Neural crest cell (in vitro differentiated cells): ENCODE results near the gene JAM3. TPM values are rescaled to one million over a fixed set of nuclear protein-coding genes. Genes with fewer than 3 reads are reported as not detected.
A peak's percentile ranks its signal among the peaks of the same experiment; 100 is the strongest.

Source experiments
- DNase-seq: peaks from one replicate; pipeline ENCODE4 v3.0.0; 2021; ENCODE audit warnings: low read depth, mixed read lengths, low spot score
- H3K27ac Mint-ChIP-seq: one replicate; pipeline ENCODE4 v1.8.0; 2021; ENCODE audit warnings: mild to moderate bottlenecking, mixed read lengths; ENCODE audit not compliant: unreplicated experiment
- H3K27me3 Mint-ChIP-seq: 2 replicates; pipeline ENCODE4 v1.8.0; 2021; ENCODE audit warnings: low read depth, mild to moderate bottlenecking, mixed read lengths
- H3K36me3 Mint-ChIP-seq: 2 replicates; pipeline ENCODE4 v1.8.0; 2021; ENCODE audit warnings: low read depth, mild to moderate bottlenecking, mixed read lengths
- H3K4me1 Mint-ChIP-seq: 2 replicates; pipeline ENCODE4 v1.8.0; 2021; ENCODE audit warnings: mixed read lengths
- H3K4me3 Mint-ChIP-seq: one replicate; pipeline ENCODE4 v1.8.0; 2021; ENCODE audit warnings: mild to moderate bottlenecking, mixed read lengths
- H3K9me3 Mint-ChIP-seq: 2 replicates; pipeline ENCODE4 v1.8.0; 2021; ENCODE audit warnings: mixed read lengths
- total RNA-seq: library from RNA; stranded (reverse); gene quantifications from 2 replicates; pipeline ENCODE4 v1.2.1, GENCODE V29; 2021
- TF ChIP-seq, protein P1 (sequence below): fragments of 200-600 bp; sonication (generic); conservative IDR thresholded peaks from 2 replicates; pipeline ENCODE4 v1.5.0; 2021; ENCODE audit warnings: antibody characterized with exemption, mild to moderate bottlenecking

JAM3 gene
- total RNA-seq, 1 donor from 2014 or later, result 98.6 TPM

DNA sequence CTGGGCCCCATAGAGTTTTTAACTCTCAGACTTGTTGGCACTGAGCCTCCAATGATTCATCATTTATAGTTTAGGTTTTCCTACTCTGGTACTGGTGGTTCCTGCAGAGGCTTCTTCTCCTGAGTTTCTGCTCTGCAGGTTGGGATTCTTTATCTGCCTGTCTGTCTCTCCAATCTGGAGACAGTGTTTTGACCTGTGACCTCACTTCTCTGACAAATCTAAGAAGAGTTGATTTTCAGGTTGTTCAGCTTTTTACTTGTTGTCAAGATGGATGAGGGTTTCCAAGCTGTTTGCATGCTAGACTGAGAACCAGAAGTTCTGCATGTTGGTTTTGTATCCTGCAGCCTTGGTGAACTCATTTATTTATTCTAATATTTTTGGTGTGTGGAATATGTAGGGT, 63.9 kb downstream of the JAM3 start:
- TF ChIP-seq, protein P1, sequence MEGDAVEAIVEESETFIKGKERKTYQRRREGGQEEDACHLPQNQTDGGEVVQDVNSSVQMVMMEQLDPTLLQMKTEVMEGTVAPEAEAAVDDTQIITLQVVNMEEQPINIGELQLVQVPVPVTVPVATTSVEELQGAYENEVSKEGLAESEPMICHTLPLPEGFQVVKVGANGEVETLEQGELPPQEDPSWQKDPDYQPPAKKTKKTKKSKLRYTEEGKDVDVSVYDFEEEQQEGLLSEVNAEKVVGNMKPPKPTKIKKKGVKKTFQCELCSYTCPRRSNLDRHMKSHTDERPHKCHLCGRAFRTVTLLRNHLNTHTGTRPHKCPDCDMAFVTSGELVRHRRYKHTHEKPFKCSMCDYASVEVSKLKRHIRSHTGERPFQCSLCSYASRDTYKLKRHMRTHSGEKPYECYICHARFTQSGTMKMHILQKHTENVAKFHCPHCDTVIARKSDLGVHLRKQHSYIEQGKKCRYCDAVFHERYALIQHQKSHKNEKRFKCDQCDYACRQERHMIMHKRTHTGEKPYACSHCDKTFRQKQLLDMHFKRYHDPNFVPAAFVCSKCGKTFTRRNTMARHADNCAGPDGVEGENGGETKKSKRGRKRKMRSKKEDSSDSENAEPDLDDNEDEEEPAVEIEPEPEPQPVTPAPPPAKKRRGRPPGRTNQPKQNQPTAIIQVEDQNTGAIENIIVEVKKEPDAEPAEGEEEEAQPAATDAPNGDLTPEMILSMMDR, result no peak
- no peaks in the 10 kb centered on the region for H3K27me3 Mint-ChIP-seq
- H3K4me3 Mint-ChIP-seq, result no peak overlapping the region
- DNase-seq, result no peak
- peaks cover 28% of the 10 kb centered on the region for H3K9me3 Mint-ChIP-seq
- no peak overlapping the region for H3K27ac Mint-ChIP-seq
- H3K4me1 Mint-ChIP-seq, result no peaks in the 10 kb centered on the region
- peaks cover 48% of the 10 kb centered on the region for H3K36me3 Mint-ChIP-seq

DNA sequence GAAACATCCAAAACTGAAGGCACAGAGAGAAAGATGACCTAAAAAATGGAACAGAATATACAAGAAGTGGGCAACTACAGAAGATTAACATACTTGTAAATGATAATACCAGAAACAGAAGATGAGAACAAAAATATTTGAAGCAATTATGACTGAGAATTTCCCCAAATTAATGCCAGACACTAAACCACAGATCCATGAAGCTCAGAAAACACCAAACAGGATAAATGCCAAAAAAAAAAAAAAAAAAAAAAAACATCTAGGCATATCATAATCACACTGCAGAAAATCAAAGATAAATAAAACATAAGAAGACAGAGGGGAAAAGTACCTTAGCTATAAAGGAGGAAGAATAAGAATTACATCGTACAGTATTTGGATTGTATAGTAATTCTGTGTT, 65.3 kb downstream of the JAM3 start:
- Mint-ChIP-seq H3K4me3 (no peak overlapping the region), H3K4me1 (peaks cover 2% of the 10 kb centered on the region), H3K27ac (no peak overlapping the region), H3K9me3 (peaks cover 28% of the 10 kb centered on the region), H3K27me3 (no peaks in the 10 kb centered on the region), H3K36me3 (peaks cover 48% of the 10 kb centered on the region)
- TF ChIP-seq, protein P1, result no peak
- DNase-seq, result no peak

DNA sequence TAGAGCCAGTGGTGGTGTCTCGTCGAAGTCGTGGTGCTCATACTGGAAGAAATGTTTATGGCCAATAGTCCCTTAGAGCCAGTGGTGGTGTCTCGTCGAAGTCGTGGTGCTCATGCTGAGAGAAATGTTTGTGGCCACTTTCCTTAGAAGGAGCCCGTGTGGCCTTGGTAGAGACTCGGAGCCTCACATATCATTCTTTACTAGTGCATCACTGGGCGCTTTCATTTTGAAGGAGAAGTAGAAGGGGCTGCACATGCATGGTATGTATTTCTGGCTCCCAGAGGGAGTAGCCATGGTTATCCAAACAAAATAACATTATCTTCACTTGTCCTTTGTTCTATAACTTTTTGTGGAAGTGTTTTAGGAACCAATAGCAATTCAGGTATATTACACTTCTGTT, 69.5 kb downstream of the JAM3 start:
- Mint-ChIP-seq H3K4me3 (no peak overlapping the region), H3K27ac (no peak overlapping the region), H3K4me1 (peaks cover 9% of the 10 kb centered on the region), H3K9me3 (peaks cover 12% of the 10 kb centered on the region), H3K36me3 (peaks cover 47% of the 10 kb centered on the region), H3K27me3 (no peaks in the 10 kb centered on the region)
- DNase-seq, result no peak
- TF ChIP-seq, protein P1, result no peak

DNA sequence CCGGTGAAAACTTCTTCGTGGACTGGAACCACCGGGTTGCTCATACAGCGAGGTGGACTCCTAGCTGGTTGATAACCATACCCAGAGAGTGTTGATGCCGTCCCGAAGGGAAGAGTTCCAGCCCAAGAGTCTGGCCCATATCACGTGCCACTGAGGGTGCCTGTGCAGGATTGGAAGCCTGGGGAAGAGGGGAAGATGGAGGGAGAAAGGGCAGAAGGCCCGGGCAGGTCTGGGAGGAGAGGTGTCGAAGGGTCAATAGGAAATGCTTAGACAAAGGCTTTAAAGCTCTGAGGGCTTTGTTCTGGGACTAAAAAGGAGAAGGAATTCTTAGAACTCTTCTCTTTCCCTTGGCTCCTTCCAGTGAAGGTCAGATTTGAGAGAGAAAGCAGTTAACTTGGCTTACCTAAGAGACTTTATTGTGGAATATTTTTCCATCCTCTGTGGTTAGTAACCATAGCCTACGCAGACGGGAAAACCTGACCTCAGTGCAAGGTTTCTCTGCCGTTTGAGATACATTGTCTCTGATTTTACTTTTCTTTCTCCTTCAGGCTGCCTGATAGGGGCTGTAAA, 70.5 kb downstream of the JAM3 start:
- peaks cover 48% of the 10 kb centered on the region for H3K36me3 Mint-ChIP-seq
- no peaks in the 10 kb centered on the region for H3K27me3 Mint-ChIP-seq
- TF ChIP-seq, protein P1, result no peak
- H3K9me3 Mint-ChIP-seq, result peaks cover 12% of the 10 kb centered on the region
- no peak for DNase-seq
- H3K4me1 Mint-ChIP-seq, result peaks cover 9% of the 10 kb centered on the region
- peak overlapping the region; percentile 2 for H3K4me3 Mint-ChIP-seq
- H3K27ac Mint-ChIP-seq, result peak overlapping the region; percentile 86

DNA sequence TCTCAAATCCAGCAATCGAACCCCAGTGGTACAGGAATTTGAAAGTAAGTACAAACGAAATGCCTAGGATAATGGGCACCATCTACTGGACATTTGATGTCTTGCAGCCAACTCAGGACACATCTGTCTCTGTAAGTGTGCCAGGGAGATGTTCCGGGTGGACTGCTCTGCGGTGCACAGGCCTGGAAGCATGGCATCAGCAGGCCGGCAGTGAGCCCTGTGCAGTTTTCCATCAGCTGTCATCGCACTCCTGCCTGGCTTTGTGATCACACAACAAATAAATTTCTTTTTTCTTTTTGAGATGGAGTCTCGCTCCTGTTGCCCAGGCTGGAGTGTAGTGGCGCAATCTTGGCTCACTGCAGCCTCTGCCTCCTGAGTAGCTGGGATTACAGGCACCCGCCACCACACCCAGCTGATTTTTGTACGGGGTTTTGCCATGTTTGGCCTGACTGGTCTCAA, 71.0 kb downstream of the JAM3 start:
- H3K27ac Mint-ChIP-seq, result no peak overlapping the region
- H3K9me3 Mint-ChIP-seq, result peaks cover 8% of the 10 kb centered on the region

More for the DNA sequence above, 71.0 kb downstream of the JAM3 start:
- Mint-ChIP-seq H3K4me1 (peaks cover 9% of the 10 kb centered on the region), H3K4me3 (peak overlapping the region; percentile 2), H3K27me3 (no peaks in the 10 kb centered on the region), H3K36me3 (peaks cover 47% of the 10 kb centered on the region)
- peak; percentile 61 for DNase-seq
- TF ChIP-seq, protein P1, result peak; percentile 85
